SK-N-SH (cell line): Measurements from ENCODE around the gene GRB10. TPM values are rescaled to one million over a fixed set of nuclear protein-coding genes. Genes with fewer than 3 reads are reported as not detected.

Source experiments
- CTCF ChIA-PET: fragments of 300-600, 350-600 bp; formaldehyde crosslinking; extraction: SDS; loops from one replicate; lab custom pipeline; 2021; lab: Yijun Ruan, JAX
- POLR2A ChIA-PET: fragments of 350-600 bp; sonication (Branson Sonifier 250); formaldehyde crosslinking; extraction: SDS; loops from one replicate; lab custom pipeline; 2020; ENCODE audit warnings: antibody characterized with exemption, inconsistent platforms; lab: Yijun Ruan, JAX
- DNase-seq: peaks from one replicate; pipeline ENCODE4 v3.0.0; 2012
- H2AFZ ChIP-seq: fragments of 200-600 bp; sonication (generic); 2 replicates; pipeline ENCODE4 v1.8.1; 2016; ENCODE audit warnings: antibody characterized with exemption, mild to moderate bottlenecking, low read depth
- H3F3A ChIP-seq: fragments of 200-600 bp; sonication (generic); replicated peaks from 2 replicates; pipeline ENCODE3; 2016; ENCODE audit warnings: antibody characterized with exemption, mild to moderate bottlenecking; ENCODE audit not compliant: insufficient read depth
- H3K27ac ChIP-seq, 2 experiments: fragments of 200-500 bp in 1 of 2; fragments of 200-600 bp in 1 of 2; sonication (Bioruptor generic) in 1 of 2; sonication (generic), shearing (Covaris generic) in 1 of 2; 2 replicates each; pipeline versions ENCODE4 v1.5.1 to v1.6.1; 2014 to 2016; ENCODE audit warnings: low read depth in 2 of 2, inconsistent platforms in 1 of 2, low read length in 1 of 2, mild to moderate bottlenecking in 1 of 2, mixed read lengths in 1 of 2
- H3K27me3 ChIP-seq: fragments of 200-600 bp; sonication (generic), shearing (Covaris generic); 2 replicates; pipeline ENCODE4 v1.6.1; 2016; ENCODE audit warnings: mixed run types; ENCODE audit not compliant: insufficient read depth
- H3K36me3 ChIP-seq, 2 experiments: fragments of 200-500 bp in 1 of 2; fragments of 200-600 bp in 1 of 2; sonication (Bioruptor generic) in 1 of 2; sonication (generic) in 1 of 2; replicated peaks in 1 of 2; 2 replicates each; pipeline versions ENCODE3 to v1.5.1; 2014 to 2016; ENCODE audit warnings: low read length in 1 of 2, mild to moderate bottlenecking in 1 of 2; ENCODE audit not compliant: insufficient read depth in 2 of 2, control insufficient read depth in 1 of 2
- H3K4me1 ChIP-seq, 2 experiments: fragments of 200-500 bp in 1 of 2; fragments of 200-600 bp in 1 of 2; sonication (Bioruptor generic) in 1 of 2; sonication (generic), shearing (Covaris generic) in 1 of 2; 2 replicates each; pipeline versions ENCODE4 v1.5.1 to v1.6.1; 2014 to 2016; ENCODE audit warnings: low read depth in 1 of 2, low read length in 1 of 2, mixed run types in 1 of 2; ENCODE audit not compliant: insufficient read depth in 2 of 2, control insufficient read depth in 1 of 2
- H3K4me2 ChIP-seq: fragments of 200-600 bp; sonication (generic), shearing (Covaris generic); 2 replicates; pipeline ENCODE4 v1.6.1; 2017; ENCODE audit warnings: mixed run types
- H3K4me3 ChIP-seq, 2 experiments: fragments of 200-500 bp in 1 of 2; fragments of 200-600 bp in 1 of 2; sonication (Bioruptor generic) in 1 of 2; sonication (generic), shearing (Covaris generic) in 1 of 2; 2 replicates each; pipeline versions ENCODE4 v1.5.1 to v1.8.1; 2014 to 2016; ENCODE audit warnings: low read depth in 2 of 2, inconsistent platforms in 1 of 2, low read length in 1 of 2, mild to moderate bottlenecking in 1 of 2, mixed read lengths in 1 of 2, moderate library complexity in 1 of 2
- H3K79me2 ChIP-seq: fragments of 200-600 bp; sonication (generic); 2 replicates; pipeline ENCODE4 v1.8.1; 2017; ENCODE audit warnings: mild to moderate bottlenecking; ENCODE audit not compliant: insufficient read depth
- H3K9ac ChIP-seq: fragments of 200-600 bp; sonication (generic); 2 replicates; pipeline ENCODE4 v1.6.1; 2017; ENCODE audit warnings: mixed run types
- H3K9me2 ChIP-seq: fragments of 200-600 bp; sonication (generic); 2 replicates; pipeline ENCODE4 v1.6.1; 2017; ENCODE audit warnings: mixed run types
- H3K9me3 ChIP-seq: fragments of 200-600 bp; sonication (generic); 2 replicates; pipeline ENCODE4 v1.6.1; 2017; ENCODE audit warnings: mixed run types, mild to moderate bottlenecking, moderate library complexity
- H4K20me1 ChIP-seq: fragments of 200-600 bp; sonication (generic); 2 replicates; pipeline ENCODE4 v1.6.1; 2017; ENCODE audit warnings: mild to moderate bottlenecking, mixed run types; ENCODE audit not compliant: insufficient read depth
- FOXJ3 ChIP-seq: sonication (generic); formaldehyde crosslinking; IDR thresholded peaks from 2 replicates; pipeline ENCODE4 v1.5.1; 2020; ENCODE audit warnings: mild to moderate bottlenecking, missing genetic modification reagents
- GABPA ChIP-seq: IDR thresholded peaks from 2 replicates; pipeline ENCODE4 v1.4.0; 2012; ENCODE audit warnings: low read depth, mild to moderate bottlenecking
- IRF3 ChIP-seq: fragments of 150-350 bp; IDR thresholded peaks from 2 replicates; pipeline ENCODE4 v1.6.1; 2016; ENCODE audit warnings: mild to moderate bottlenecking, low read depth, low read length
- JUND ChIP-seq: IDR thresholded peaks from 2 replicates; pipeline ENCODE4 v1.4.0; 2012
- MXI1 ChIP-seq: IDR thresholded peaks from 2 replicates; pipeline ENCODE4 v1.6.1; 2012; ENCODE audit warnings: mild to moderate bottlenecking, low read depth, low read length, improper control_type of control experiment
- NFIC ChIP-seq: IDR thresholded peaks from 2 replicates; pipeline ENCODE4 v1.4.0; 2012; ENCODE audit warnings: borderline replicate concordance
- RCOR1 ChIP-seq: fragments of 150-350 bp; IDR thresholded peaks from 2 replicates; pipeline ENCODE4 v1.6.1; 2017; ENCODE audit warnings: antibody characterized with exemption, low read length
- REST ChIP-seq: IDR thresholded peaks from 2 replicates; pipeline ENCODE4 v1.6.1; 2012; ENCODE audit warnings: mild to moderate bottlenecking, low read depth, low read length, moderate library complexity
- SIN3A ChIP-seq: IDR thresholded peaks from 2 replicates; pipeline ENCODE4 v1.6.1; 2012; ENCODE audit warnings: low read depth, mild to moderate bottlenecking, low read length, moderate library complexity, borderline replicate concordance
- USF1 ChIP-seq: IDR thresholded peaks from 2 replicates; pipeline ENCODE4 v1.4.0; 2012; ENCODE audit warnings: low read depth, borderline replicate concordance
- YY1 ChIP-seq: IDR thresholded peaks from 2 replicates; pipeline ENCODE4 v1.4.0; 2012; ENCODE audit warnings: low read depth, mild to moderate bottlenecking
- ZBTB33 ChIP-seq: IDR thresholded peaks from 2 replicates; pipeline ENCODE4 v1.4.0; 2012; ENCODE audit warnings: low read depth, borderline replicate concordance
- WGBS: methylation state at CpG from one replicate; pipeline ENCODE4 v1.1.6; 2017; ENCODE audit warnings: low lambda C conversion rate; 5-methylcytosine and 5-hydroxymethylcytosine counted together
- polyA plus RNA-seq, 3 experiments: library from polyadenylated mRNA; depleted of rRNA; stranded (reverse); fragments of >200 nt; gene quantifications; 2 replicates each; pipeline ENCODE4 v1.2.3, GENCODE V29; 2012
- TF ChIP-seq, protein P1 (sequence below): IDR thresholded peaks from 2 replicates; pipeline ENCODE4 v1.4.0; 2012; ENCODE audit warnings: low read depth

GRB10 gene
- polyA plus RNA-seq, 1 of the 3 experiments (the other 2 are of a cell fraction), result 5.1 TPM

- peaks cover 0 to 3% of the 10 kb centered on the region in 2 experiments for H3K36me3 ChIP-seq
- H3K9me3 ChIP-seq, result no peaks in the 10 kb centered on the region
- H3K27me3 ChIP-seq, result no peaks in the 10 kb centered on the region
- TF ChIP-seq USF1 (no peak), RCOR1 (no peak), NFIC (no peak), IRF3 (no peak), GABPA (no peak), FOXJ3 (CRISPR knock-in tag) (no peak), YY1 (no peak), MXI1 (no peak), SIN3A (no peak), REST (no peak), JUND (no peak), ZBTB33 (no peak)
- TF ChIP-seq, protein P1, sequence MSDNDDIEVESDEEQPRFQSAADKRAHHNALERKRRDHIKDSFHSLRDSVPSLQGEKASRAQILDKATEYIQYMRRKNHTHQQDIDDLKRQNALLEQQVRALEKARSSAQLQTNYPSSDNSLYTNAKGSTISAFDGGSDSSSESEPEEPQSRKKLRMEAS, result no peak
- no peaks in the 10 kb centered on the region for H3K9me2 ChIP-seq
- H3K9ac ChIP-seq, result no peak overlapping the region
- CTCF ChIA-PET, result interaction anchor here (1.1 to 1.7 kb wide), 3 partner anchors 9 to 450 kb away, joined by 3 to 5 read pairs (median 3); no protein-coding TSS in a partner anchor
- no peak for DNase-seq
- H4K20me1 ChIP-seq, result peaks cover 97% of the 10 kb centered on the region
- H3F3A ChIP-seq, result no peaks in the 10 kb centered on the region
- H2AFZ ChIP-seq, result no peak overlapping the region
- WGBS, result 43% methylated on average over 14 of the region's 14 CpGs
- POLR2A ChIA-PET, result no interaction called here
- H3K27ac ChIP-seq, result no peak overlapping the region; a peak in 1 of 4 replicates
- peaks cover 0 to 10% of the 10 kb centered on the region in 2 experiments; a peak in 2 of 4 replicates for H3K4me1 ChIP-seq
- H3K79me2 ChIP-seq, result peaks cover 91% of the 10 kb centered on the region
- peak overlapping the region; percentile 0; the same call in 1 of the 2 replicates for H3K4me2 ChIP-seq
- no peak overlapping the region for H3K4me3 ChIP-seq
Measured at GRCh38 chr7:50711271-50712175, 71.2 kb downstream of the GRB10 start.
